AG09319 (cell line): ENCODE results near the gene LOXL3.

Source experiments
- DNase-seq: peaks from one replicate; pipeline ENCODE4 v3.0.0-alpha.2; 2010; ENCODE audit warnings: low read depth; ENCODE audit errors: extremely low read depth
- CTCF ChIP-seq: IDR thresholded peaks from 2 replicates; pipeline ENCODE4 v1.5.1; 2011; ENCODE audit warnings: low read depth, mild to moderate bottlenecking, inconsistent platforms, low read length, moderate library complexity

LOXL3 gene

GRCh38 chr2:74502147-74502719 is 51.5 kb downstream of the LOXL3 start:
- DNase-seq, result no peak
- TF ChIP-seq CTCF, result no peak

- no peak for DNase-seq
- TF ChIP-seq CTCF, result no peak
Measured at GRCh38 chr2:74501335-74502071, 52.2 kb downstream of the LOXL3 start.

GRCh38 chr2:74500578-74500946 is 53.2 kb downstream of the LOXL3 start:
- TF ChIP-seq CTCF, result no peak
- DNase-seq, result no peak

GRCh38 chr2:74499940-74500577 is 53.7 kb downstream of the LOXL3 start:
- TF ChIP-seq CTCF, result no peak
- no peak for DNase-seq

- no peak for DNase-seq
- TF ChIP-seq CTCF, result no peak
Measured at GRCh38 chr2:74499267-74499939, 54.3 kb downstream of the LOXL3 start, which contains the start of gene LBX2. Gene LBX2 (minus strand): TSS chr2:74499603. CDS start chr2:74499537, 66 bp downstream.

GRCh38 chr2:74498500-74499266 is 55.1 kb downstream of the LOXL3 start:
- DNase-seq, result no peak
- TF ChIP-seq CTCF, result no peak
